PC-3 (cell line): Measurements from ENCODE around the gene LIPC. TPM values are rescaled to one million over a fixed set of nuclear protein-coding genes. Genes with fewer than 3 reads are reported as not detected.

ENCODE experiments used
- ATAC-seq: fragments of 200-7000 bp; cut with Tn5 transposase; 2 replicates; pipeline ENCODE4 v1.9.1; 2020; ENCODE audit warnings: mild to moderate bottlenecking, moderate library complexity
- BruUV-seq: library from RNA; stranded (reverse); fragments of 400-500 nt; replicated peaks from 2 replicates; lab custom pipeline; 2021; lab: Mats Ljungman, UMichigan
- CTCF ChIA-PET: fragments of 300-600 bp; sonication (Branson Sonifier 250); formaldehyde crosslinking; loops from one replicate; lab custom pipeline; 2022; ENCODE audit warnings: antibody characterized with exemption; lab: Charles Lee
- POLR2A ChIA-PET: fragments of 300-600 bp; sonication (Branson Sonifier 250); formaldehyde crosslinking; loops from one replicate; lab custom pipeline; 2022; ENCODE audit warnings: antibody characterized with exemption; ENCODE audit not compliant: unreplicated experiment; lab: Charles Lee
- DNase-seq: peaks from one replicate; pipeline ENCODE4 v3.0.0-alpha.2; 2015
- H2AFZ ChIP-seq: fragments of 300-600 bp; sonication (generic); 2 replicates; pipeline ENCODE4 v1.6.0; 2016; ENCODE audit warnings: antibody characterized with exemption, low read length
- H3F3A ChIP-seq: fragments of 300-600 bp; sonication (generic); one replicate; pipeline ENCODE4 v1.6.0; 2017; ENCODE audit warnings: antibody characterized with exemption, low read length, control low read depth, mild to moderate bottlenecking; ENCODE audit not compliant: unreplicated experiment
- H3K27ac ChIP-seq: fragments of 300-600 bp; sonication (generic); 2 replicates; pipeline ENCODE4 v1.5.1; 2016; ENCODE audit warnings: mild to moderate bottlenecking, low read length
- H3K27me3 ChIP-seq: fragments of 300-600 bp; sonication (generic); 2 replicates; pipeline ENCODE4 v1.6.1; 2016; ENCODE audit warnings: low read length, mixed read lengths
- H3K36me3 ChIP-seq: fragments of 300-600 bp; sonication (generic); 2 replicates; pipeline ENCODE4 v1.6.1; 2016; ENCODE audit warnings: low read depth, mixed run types, low read length, mixed read lengths
- H3K4me1 ChIP-seq: fragments of 300-600 bp; sonication (generic); 2 replicates; pipeline ENCODE4 v1.5.1; 2016; ENCODE audit warnings: low read length; ENCODE audit not compliant: insufficient read depth
- H3K4me2 ChIP-seq: fragments of 300-600 bp; sonication (generic); 2 replicates; pipeline ENCODE4 v1.6.0; 2016; ENCODE audit warnings: low read length
- H3K4me3 ChIP-seq: fragments of 300-600 bp; sonication (generic); 2 replicates; pipeline ENCODE4 v1.5.1; 2016; ENCODE audit warnings: mild to moderate bottlenecking, low read length, mixed read lengths
- H3K79me2 ChIP-seq: fragments of 300-600 bp; sonication (generic); 2 replicates; pipeline ENCODE4 v1.6.1; 2017; ENCODE audit warnings: low read length, mixed read lengths
- H3K9ac ChIP-seq: fragments of 300-600 bp; sonication (generic); 2 replicates; pipeline ENCODE4 v1.6.0; 2016; ENCODE audit warnings: mild to moderate bottlenecking, low read length
- H3K9me2 ChIP-seq: fragments of 300-600 bp; sonication (generic); replicated peaks from 2 replicates; pipeline ENCODE4 v1.6.1; 2016; ENCODE audit warnings: mixed run types, low read length, mixed read lengths
- H3K9me3 ChIP-seq: fragments of 300-600 bp; sonication (generic); 2 replicates; pipeline ENCODE4 v1.6.1; 2016; ENCODE audit warnings: low read length, mixed read lengths
- H4K20me1 ChIP-seq: fragments of 300-600 bp; sonication (generic); 2 replicates; pipeline ENCODE4 v1.6.1; 2016; ENCODE audit warnings: low read length, mixed read lengths
- EZH2 ChIP-seq: fragments of 300-600 bp; sonication (generic); IDR thresholded peaks from one replicate; pipeline ENCODE4 v1.6.1; 2017; ENCODE audit warnings: antibody characterized with exemption, mild to moderate bottlenecking, low read length; ENCODE audit not compliant: unreplicated experiment
- EZH2phosphoT487 ChIP-seq: fragments of 300-600 bp; sonication (generic); IDR thresholded peaks from 2 replicates; pipeline ENCODE4 v1.6.1; 2018; ENCODE audit warnings: mild to moderate bottlenecking, antibody characterized with exemption, low read length, borderline replicate concordance
- intact Hi-C: fragments of 100-400 bp; cut with micrococcal nuclease; formaldehyde crosslinking; loops from 2 replicates; pipeline ENCODE4 v1.9.0; 2023
- total RNA-seq: library from RNA; depleted of rRNA; stranded (reverse); fragments of >200 nt; gene quantifications from 2 replicates; pipeline ENCODE4 v1.2.3, GENCODE V29; 2014
- TF ChIP-seq, protein P1 (sequence below): fragments of 300-600 bp; sonication (generic); conservative IDR thresholded peaks from 2 replicates; pipeline ENCODE4 v1.5.1; 2017; ENCODE audit warnings: antibody characterized with exemption, low read depth, mild to moderate bottlenecking, low read length

LIPC gene
- total RNA-seq, 1 experiment from 2014 or later: not detected

DNA sequence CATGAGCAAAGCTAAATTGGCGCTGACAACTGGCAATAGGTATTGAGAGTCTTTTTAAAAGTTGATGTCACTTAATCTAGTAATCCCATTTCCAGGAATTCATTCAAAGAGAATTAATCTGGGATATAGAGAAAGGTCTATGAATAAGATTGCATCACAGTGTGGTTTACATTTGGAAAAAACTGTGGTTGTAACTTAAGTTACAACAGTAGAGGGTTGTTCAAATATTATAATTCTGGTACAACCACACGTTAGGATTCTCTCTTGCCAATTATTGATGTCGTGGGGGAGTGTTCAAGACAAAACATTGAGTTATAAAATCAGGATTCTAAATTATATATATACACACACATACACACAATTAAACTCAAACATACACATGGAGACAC is 79.8 kb downstream of the LIPC start:
- no peaks in the 10 kb centered on the region for H3F3A ChIP-seq
- no TSS peak for BruUV-seq
- H3K9me2 ChIP-seq: no peaks in the 10 kb centered on the region
- H3K9ac ChIP-seq: no peak overlapping the region
- H3K4me1 ChIP-seq: no peaks in the 10 kb centered on the region
- H3K4me2 ChIP-seq: no peak overlapping the region
- H2AFZ ChIP-seq: no peak overlapping the region
- H3K9me3 ChIP-seq: no peaks in the 10 kb centered on the region
- ChIA-PET CTCF (no interaction called here), POLR2A (no interaction called here)
- no peaks in the 10 kb centered on the region for H4K20me1 ChIP-seq
- H3K79me2 ChIP-seq: no peaks in the 10 kb centered on the region
- DNase-seq (no peak), ATAC-seq (no peak)
- no peak overlapping the region for H3K27ac ChIP-seq
- intact Hi-C loops: no loop called here
- no peaks in the 10 kb centered on the region for H3K27me3 ChIP-seq
- H3K36me3 ChIP-seq: no peaks in the 10 kb centered on the region
- TF ChIP-seq, protein P1, sequence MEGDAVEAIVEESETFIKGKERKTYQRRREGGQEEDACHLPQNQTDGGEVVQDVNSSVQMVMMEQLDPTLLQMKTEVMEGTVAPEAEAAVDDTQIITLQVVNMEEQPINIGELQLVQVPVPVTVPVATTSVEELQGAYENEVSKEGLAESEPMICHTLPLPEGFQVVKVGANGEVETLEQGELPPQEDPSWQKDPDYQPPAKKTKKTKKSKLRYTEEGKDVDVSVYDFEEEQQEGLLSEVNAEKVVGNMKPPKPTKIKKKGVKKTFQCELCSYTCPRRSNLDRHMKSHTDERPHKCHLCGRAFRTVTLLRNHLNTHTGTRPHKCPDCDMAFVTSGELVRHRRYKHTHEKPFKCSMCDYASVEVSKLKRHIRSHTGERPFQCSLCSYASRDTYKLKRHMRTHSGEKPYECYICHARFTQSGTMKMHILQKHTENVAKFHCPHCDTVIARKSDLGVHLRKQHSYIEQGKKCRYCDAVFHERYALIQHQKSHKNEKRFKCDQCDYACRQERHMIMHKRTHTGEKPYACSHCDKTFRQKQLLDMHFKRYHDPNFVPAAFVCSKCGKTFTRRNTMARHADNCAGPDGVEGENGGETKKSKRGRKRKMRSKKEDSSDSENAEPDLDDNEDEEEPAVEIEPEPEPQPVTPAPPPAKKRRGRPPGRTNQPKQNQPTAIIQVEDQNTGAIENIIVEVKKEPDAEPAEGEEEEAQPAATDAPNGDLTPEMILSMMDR: no peak
- TF ChIP-seq EZH2phosphoT487 (no peak), EZH2 (no peak)
- H3K4me3 ChIP-seq: no peak overlapping the region

DNA sequence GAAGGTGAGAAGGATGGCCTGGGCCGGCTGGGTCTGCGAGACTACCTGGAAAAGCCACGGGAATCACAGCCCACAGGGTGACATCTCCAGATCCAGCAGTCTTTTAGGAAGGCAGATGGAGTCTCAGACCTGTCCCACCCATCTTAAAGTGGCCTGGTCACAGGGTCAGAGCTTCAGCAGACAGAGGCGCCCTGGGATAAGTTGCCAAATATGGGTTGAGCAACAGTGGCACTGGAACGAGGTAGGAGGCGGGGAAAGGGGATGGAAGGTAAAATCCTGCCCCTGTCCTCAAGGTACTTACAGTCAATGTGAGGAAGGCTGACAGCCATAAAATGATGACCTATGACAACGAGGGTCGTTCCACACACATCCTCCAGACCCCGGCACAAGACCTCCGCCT is 80.7 kb downstream of the LIPC start:
- Histone ChIP-seq H3K9me2 (no peaks in the 10 kb centered on the region), H3K4me1 (no peaks in the 10 kb centered on the region), H3F3A (no peaks in the 10 kb centered on the region), H2AFZ (no peak overlapping the region), H4K20me1 (no peaks in the 10 kb centered on the region), H3K4me2 (no peak overlapping the region), H3K36me3 (no peaks in the 10 kb centered on the region), H3K9me3 (no peaks in the 10 kb centered on the region), H3K27me3 (no peaks in the 10 kb centered on the region), H3K4me3 (no peak overlapping the region), H3K27ac (no peak overlapping the region), H3K9ac (no peak overlapping the region), H3K79me2 (no peaks in the 10 kb centered on the region)
- no peak for DNase-seq
- no peak for ATAC-seq
- ChIA-PET CTCF (no interaction called here), POLR2A (no interaction called here)
- no TSS peak for BruUV-seq
- intact Hi-C loops: no loop called here
- TF ChIP-seq EZH2phosphoT487 (no peak), EZH2 (no peak)
- TF ChIP-seq, protein P1: no peak

DNA sequence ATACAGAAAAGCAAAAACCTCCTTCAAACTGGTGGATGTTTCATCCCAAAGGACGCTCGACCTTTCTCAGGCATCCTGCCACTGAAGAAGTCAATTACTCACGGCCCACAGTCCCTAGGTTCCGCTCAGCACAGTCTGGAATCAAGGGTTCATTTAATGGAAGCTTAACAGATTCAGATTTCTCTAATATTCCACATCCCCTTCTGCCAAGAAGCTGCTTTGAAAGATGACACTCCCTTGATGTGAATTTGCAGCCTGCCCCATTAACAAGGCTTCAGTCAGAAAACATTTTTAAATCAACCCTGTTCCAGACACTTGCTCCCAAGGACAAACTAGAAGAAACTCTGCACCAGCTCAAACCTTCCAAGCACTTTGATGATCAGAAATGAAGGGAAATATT is 81.2 kb downstream of the LIPC start:
- Histone ChIP-seq H3K27me3 (no peaks in the 10 kb centered on the region), H3K4me3 (no peak overlapping the region), H3K9me2 (no peaks in the 10 kb centered on the region), H4K20me1 (no peaks in the 10 kb centered on the region), H3F3A (no peaks in the 10 kb centered on the region), H3K9ac (no peak overlapping the region), H2AFZ (no peak overlapping the region), H3K79me2 (no peaks in the 10 kb centered on the region), H3K36me3 (no peaks in the 10 kb centered on the region), H3K4me1 (no peaks in the 10 kb centered on the region), H3K27ac (no peak overlapping the region), H3K4me2 (no peak overlapping the region), H3K9me3 (no peaks in the 10 kb centered on the region)
- intact Hi-C loops: no loop called here
- TF ChIP-seq, protein P1: no peak
- TF ChIP-seq EZH2phosphoT487 (no peak), EZH2 (no peak)
- ATAC-seq (no peak), DNase-seq (no peak)
- BruUV-seq: no TSS peak
- ChIA-PET CTCF (no interaction called here), POLR2A (no interaction called here)
